AG10803 (cell line): ENCODE data around the gene BMAL1.

Experiments used
- DNase-seq: peaks from one replicate; pipeline ENCODE4 v3.0.0; 2010; ENCODE audit warnings: low read depth
- H3K4me3 ChIP-seq: 2 replicates; pipeline ENCODE4 v1.5.1; 2011; ENCODE audit warnings: mild to moderate bottlenecking, low read length, control low read depth
- TF ChIP-seq, protein P1 (sequence below): conservative IDR thresholded peaks from 2 replicates; pipeline ENCODE4 v1.5.1; 2011; ENCODE audit warnings: mild to moderate bottlenecking, low read length, control low read depth, inconsistent platforms

Gene BMAL1

DNA sequence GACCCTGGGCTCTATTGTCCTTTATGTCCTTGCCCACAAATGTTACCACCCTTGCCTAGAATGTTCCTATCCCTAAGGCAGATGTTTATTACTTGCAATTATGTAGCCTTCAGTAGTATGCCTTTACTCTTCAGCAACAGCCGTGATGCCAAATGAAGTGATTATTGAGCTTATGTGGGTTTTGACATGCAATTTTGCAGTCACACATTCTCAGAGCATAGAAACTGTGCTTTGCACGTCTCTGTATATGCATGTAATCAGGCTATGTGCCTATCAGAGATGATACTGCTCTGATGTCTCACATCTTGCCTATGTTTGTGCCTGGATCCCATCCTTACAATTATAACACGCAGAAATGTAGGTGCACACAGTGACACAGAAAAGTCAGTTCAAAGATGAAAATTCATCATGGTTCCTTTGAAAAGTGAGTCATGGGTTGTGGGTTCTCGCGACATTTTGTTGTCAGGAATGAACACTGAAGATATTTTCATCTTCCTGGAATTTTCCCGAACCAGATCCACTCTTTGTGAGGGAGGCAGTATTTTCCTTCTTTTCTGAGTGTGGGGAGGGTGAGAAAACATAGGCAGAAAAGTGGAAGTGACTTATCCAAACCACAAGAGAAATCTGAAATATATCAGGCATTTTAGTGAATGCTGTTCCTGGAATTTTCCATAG is 81.1 kb downstream of the BMAL1 start:
- DNase-seq: peak; percentile 41
- TF ChIP-seq, protein P1, sequence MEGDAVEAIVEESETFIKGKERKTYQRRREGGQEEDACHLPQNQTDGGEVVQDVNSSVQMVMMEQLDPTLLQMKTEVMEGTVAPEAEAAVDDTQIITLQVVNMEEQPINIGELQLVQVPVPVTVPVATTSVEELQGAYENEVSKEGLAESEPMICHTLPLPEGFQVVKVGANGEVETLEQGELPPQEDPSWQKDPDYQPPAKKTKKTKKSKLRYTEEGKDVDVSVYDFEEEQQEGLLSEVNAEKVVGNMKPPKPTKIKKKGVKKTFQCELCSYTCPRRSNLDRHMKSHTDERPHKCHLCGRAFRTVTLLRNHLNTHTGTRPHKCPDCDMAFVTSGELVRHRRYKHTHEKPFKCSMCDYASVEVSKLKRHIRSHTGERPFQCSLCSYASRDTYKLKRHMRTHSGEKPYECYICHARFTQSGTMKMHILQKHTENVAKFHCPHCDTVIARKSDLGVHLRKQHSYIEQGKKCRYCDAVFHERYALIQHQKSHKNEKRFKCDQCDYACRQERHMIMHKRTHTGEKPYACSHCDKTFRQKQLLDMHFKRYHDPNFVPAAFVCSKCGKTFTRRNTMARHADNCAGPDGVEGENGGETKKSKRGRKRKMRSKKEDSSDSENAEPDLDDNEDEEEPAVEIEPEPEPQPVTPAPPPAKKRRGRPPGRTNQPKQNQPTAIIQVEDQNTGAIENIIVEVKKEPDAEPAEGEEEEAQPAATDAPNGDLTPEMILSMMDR: no peak
- H3K4me3 ChIP-seq: no peak overlapping the region

DNA sequence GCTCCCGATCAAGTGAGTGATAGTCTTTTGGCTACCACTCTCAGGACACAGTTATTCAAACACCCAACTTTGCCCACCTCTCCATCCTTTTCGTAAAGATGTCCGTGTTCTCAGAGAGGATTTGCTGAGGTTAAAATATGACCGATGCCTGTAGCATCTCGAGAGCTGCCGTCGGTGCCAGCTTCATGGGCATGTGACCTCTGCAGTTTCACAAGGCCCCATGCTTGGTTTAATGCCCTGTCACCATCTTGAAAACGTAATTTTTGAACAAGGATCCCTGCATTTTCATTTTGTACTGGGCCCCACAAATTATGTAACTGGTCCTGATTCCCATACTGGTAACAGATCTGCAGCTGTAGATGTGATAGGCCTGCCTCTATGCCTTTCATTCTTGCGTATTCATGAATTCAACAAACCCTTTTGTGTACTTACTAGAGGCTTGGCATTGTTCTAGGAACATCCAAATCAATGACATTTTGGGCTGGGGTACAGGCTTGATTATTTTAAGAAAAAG is 85.1 kb downstream of the BMAL1 start:
- no peak overlapping the region for H3K4me3 ChIP-seq
- TF ChIP-seq, protein P1: no peak
- no peak for DNase-seq

DNA sequence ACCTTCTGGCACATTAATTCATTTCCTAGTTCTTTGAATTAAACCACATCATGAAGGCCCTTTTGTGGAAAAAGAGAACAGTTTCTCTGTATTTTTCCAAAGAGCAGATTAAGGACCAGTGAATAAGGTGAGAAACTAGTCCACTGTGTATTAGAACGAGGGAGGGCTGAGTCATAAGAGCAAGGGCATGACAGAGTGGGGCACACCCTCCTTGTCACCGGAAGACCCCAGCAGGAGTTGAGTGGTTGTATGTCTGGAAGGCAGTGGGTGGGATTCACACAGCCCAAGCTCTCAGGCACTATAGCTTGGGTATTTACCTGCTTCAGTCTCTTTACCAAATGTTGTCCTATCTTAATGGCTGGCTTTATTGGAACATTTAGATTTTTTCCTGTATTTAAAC is 86.8 kb downstream of the BMAL1 start:
- TF ChIP-seq, protein P1: no peak
- no peak for DNase-seq
- H3K4me3 ChIP-seq: no peak overlapping the region

DNA sequence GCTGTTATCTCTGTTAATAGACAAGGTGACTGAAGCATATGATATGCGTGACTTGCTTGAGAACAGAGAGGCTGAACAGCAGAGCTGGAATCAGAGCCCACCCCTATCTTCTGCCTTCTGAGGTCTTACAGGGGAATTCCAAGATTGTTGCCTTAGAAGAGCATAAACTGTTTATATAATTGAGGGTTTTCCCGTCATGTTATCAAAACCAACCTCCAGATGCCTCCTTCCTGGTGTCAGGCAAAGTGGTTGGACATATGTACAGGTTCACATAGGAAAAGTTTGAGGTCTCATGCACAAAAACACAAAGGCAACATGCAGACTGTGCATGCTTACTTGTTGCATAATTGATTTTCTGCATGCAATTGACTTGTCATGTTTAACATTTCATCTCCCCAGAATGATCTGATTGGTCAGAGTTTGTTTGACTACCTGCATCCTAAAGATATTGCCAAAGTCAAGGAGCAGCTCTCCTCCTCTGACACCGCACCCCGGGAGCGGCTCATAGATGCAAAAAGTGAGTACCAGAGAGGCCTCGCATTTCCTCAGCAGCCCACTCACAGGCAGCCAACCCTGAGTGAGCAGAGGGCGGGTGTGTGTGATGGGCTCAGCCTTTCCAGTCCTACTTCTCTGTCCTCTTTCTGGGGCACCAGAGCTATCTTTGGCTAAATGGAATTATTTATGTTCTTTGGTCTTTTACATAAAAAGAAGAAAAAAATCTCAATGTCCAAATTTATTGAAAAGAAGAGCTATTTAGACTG is 88.9 kb downstream of the BMAL1 start:
- TF ChIP-seq, protein P1: no peak
- H3K4me3 ChIP-seq: no peak overlapping the region
- no peak for DNase-seq

DNA sequence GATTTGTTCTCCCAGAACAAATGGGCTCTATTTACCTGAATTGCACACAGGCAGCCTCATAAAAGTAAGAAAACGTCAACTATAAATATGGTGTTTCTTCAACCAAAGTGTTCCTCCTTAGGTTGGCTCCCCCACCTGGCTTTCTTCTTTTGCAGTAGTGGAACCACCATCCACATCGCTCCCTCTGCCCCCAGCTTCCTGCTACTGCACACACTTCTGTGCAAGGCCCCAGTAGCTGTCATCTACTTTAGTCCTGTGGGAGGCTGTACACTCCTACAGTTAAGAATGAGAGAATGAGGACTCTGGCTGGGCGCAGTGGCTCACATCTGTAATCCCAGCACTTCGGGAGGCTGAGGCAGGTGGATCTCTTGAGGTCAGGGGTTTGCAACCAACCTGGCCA is 89.5 kb downstream of the BMAL1 start:
- TF ChIP-seq, protein P1: no peak
- no peak overlapping the region for H3K4me3 ChIP-seq
- no peak for DNase-seq

DNA sequence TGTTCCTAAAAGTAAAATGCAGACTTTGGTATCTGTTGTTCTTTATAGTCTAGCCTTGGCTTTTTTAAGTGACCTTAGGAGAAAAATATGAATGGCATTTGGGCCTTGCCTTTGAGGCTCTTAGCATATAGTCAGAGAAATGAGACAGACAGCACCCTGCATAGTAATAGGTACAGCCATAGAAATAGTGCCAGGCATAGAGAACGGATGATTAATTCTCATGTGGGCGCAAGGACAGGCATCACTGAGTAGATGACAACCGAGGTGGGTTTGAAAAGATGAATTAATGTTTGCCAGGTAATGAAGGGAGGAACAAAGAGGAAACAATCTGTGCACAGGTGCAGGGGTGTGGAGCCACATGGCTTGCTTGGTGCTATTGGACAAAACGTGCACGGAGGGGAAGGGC is 90.5 kb downstream of the BMAL1 start:
- no peak overlapping the region for H3K4me3 ChIP-seq
- DNase-seq: peak; percentile 44
- TF ChIP-seq, protein P1: no peak

DNA sequence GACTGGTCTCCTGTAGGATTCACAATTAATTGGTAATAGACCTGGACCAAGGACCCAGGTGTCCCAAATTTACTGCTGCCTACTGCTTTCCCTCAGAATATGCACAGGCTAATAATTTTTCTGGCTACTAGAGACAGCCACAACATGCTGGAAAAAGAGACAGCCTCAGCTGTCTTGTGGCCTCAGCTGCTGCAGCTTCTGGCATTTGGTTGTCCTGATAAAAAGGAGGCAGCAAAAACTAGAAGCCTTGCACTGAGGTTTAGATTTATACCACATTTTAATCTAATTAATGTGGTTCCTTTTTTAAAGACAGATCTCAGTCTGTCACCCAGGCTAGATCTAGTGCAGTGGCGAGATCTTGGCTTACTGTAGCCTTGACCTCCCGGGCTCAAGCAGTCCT is 95.6 kb downstream of the BMAL1 start:
- no peak for DNase-seq
- TF ChIP-seq, protein P1: no peak
- H3K4me3 ChIP-seq: no peak overlapping the region
